Measurements from ENCODE around the gene ARHGAP27. TPM values are rescaled to one million over a fixed set of nuclear protein-coding genes. Genes with fewer than 3 reads are reported as not detected.

Gene ARHGAP27
- total RNA-seq, 1 experiment from 2014 or later: 0.17 TPM

DNA sequence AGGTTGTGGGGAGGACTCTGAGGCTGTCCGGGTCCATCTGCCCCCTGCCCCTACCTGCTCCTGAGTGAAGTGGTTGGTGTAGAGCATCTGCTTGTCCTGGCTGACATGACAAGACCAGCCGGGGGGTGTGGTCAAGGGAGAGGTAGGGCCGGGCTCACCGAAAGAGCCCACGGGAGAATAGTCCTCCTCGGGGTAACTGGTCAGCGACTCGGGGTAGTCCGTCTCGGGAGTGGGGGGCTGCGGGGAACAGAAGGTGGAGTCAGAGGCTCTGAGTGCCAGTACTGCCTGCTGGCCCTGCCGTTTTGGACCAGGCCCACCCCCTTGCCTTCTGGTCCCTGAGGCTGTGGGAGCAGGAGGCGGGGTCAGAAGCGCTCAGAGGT is 27.8 kb downstream of the ARHGAP27 start:
- no peaks in the 10 kb centered on the region for H3K36me3 ChIP-seq (ENCODE audit: insufficient read depth, low read length, poor library complexity, severe bottlenecking)
- intact Hi-C loops (cut with micrococcal nuclease; ENCODE audit: unreplicated experiment): no loop called here
- no peaks in the 10 kb centered on the region for H3K9me3 ChIP-seq (ENCODE audit: low read depth, low read length, poor library complexity, severe bottlenecking)
- H3K4me1 ChIP-seq (ENCODE audit: insufficient read depth, low read length, poor library complexity, severe bottlenecking): peaks cover 3% of the 10 kb centered on the region
- no peaks in the 10 kb centered on the region for H3K27me3 ChIP-seq (replicated peaks; ENCODE audit: insufficient read depth, low read depth, low read length, poor library complexity)
- no peak for DNase-seq (ENCODE audit: low spot score)
- ChIA-PET CTCF (no interaction called here), POLR2A (ENCODE audit: low non-redundant PET) (no interaction called here)
- TF ChIP-seq EZH2 (IDR thresholded peaks at IDR 0.05; ENCODE audit: borderline replicate concordance, low read depth, low read length, poor library complexity, severe bottlenecking): no peak
- TF ChIP-seq, protein P1, sequence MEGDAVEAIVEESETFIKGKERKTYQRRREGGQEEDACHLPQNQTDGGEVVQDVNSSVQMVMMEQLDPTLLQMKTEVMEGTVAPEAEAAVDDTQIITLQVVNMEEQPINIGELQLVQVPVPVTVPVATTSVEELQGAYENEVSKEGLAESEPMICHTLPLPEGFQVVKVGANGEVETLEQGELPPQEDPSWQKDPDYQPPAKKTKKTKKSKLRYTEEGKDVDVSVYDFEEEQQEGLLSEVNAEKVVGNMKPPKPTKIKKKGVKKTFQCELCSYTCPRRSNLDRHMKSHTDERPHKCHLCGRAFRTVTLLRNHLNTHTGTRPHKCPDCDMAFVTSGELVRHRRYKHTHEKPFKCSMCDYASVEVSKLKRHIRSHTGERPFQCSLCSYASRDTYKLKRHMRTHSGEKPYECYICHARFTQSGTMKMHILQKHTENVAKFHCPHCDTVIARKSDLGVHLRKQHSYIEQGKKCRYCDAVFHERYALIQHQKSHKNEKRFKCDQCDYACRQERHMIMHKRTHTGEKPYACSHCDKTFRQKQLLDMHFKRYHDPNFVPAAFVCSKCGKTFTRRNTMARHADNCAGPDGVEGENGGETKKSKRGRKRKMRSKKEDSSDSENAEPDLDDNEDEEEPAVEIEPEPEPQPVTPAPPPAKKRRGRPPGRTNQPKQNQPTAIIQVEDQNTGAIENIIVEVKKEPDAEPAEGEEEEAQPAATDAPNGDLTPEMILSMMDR (conservative IDR thresholded peaks at IDR 0.05; ENCODE audit: low read depth, low read length): no peak
- no peak overlapping the region for H3K27ac ChIP-seq (ENCODE audit: low read depth, low read length, poor library complexity, severe bottlenecking)
- no peak overlapping the region for H3K4me3 ChIP-seq (ENCODE audit: low read depth, low read length, poor library complexity, severe bottlenecking)
- no TSS peak for BruUV-seq (replicated peaks)

DNA sequence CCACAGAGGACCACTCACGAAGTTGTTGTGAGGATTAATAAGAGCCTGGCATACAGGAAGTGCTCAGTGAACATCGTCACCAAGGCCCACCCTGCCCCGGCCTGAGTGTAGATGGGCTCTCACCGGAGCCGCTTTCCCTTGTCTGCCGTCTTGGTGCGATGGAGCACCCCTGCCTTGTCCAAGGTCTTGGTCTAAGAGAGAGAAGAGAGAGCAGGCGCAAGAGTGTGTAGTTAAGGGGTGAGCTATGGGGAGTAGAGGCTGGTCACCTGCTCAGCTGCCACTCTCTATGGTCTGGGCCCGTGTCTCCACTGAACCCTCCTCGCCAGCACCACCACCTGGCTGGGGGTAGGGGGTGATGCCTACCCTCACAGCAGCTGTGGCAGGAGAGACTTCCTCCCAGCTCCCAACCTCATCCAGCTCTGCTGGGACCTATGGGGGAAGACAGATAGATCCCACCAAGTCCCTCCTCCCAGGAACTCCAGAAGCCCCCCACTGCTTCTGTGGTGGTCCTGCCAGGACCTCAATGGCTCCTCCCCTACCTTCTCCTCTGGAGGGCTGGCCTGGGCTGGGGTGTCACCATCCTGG is 28.7 kb downstream of the ARHGAP27 start:
- POLR2A ChIA-PET (ENCODE audit: low non-redundant PET): no interaction called here
- no TSS peak for BruUV-seq (replicated peaks)
- intact Hi-C loops (cut with micrococcal nuclease; ENCODE audit: unreplicated experiment): no loop called here

DNA sequence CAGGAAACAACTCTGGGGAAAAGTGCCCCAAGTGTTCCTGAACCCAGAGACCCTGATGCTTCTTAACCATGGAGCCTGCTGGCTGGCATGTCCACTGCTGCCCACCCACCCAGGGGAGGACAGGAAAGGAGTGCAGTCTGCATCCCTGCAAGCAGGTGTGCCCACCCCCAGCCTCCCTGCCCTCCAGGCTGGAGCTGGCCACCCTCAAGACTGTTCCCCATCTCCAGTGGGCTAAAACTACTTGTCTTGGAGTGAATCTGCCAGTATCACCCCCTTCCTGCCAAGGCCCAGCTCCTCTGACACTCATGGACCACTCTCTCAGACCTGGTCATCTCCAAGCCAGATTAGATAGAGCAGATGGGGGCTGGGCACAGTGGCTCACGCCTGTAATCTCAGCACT is 29.8 kb downstream of the ARHGAP27 start:
- Histone ChIP-seq H3K36me3 (ENCODE audit: insufficient read depth, low read length, poor library complexity, severe bottlenecking) (no peaks in the 10 kb centered on the region), H3K27me3 (replicated peaks; ENCODE audit: insufficient read depth, low read depth, low read length, poor library complexity) (no peaks in the 10 kb centered on the region), H3K4me3 (ENCODE audit: low read depth, low read length, poor library complexity, severe bottlenecking) (no peak overlapping the region), H3K4me1 (ENCODE audit: insufficient read depth, low read length, poor library complexity, severe bottlenecking) (peaks cover 3% of the 10 kb centered on the region), H3K27ac (ENCODE audit: low read depth, low read length, poor library complexity, severe bottlenecking) (no peak overlapping the region), H3K9me3 (ENCODE audit: low read depth, low read length, poor library complexity, severe bottlenecking) (no peaks in the 10 kb centered on the region)
- no peak for DNase-seq (ENCODE audit: low spot score)
- no TSS peak for BruUV-seq (replicated peaks)
- no peak for TF ChIP-seq EZH2 (IDR thresholded peaks at IDR 0.05; ENCODE audit: borderline replicate concordance, low read depth, low read length, poor library complexity, severe bottlenecking)
- TF ChIP-seq, protein P1 (conservative IDR thresholded peaks at IDR 0.05; ENCODE audit: low read depth, low read length): no peak
- intact Hi-C loops (cut with micrococcal nuclease; ENCODE audit: unreplicated experiment): no loop called here
- ChIA-PET POLR2A (ENCODE audit: low non-redundant PET) (no interaction called here), CTCF (no interaction called here)

More for the DNA sequence above, 28.7 kb downstream of the ARHGAP27 start:
- TF ChIP-seq, protein P1 (conservative IDR thresholded peaks at IDR 0.05; ENCODE audit: low read depth, low read length): no peak
- no peak for TF ChIP-seq EZH2 (IDR thresholded peaks at IDR 0.05; ENCODE audit: borderline replicate concordance, low read depth, low read length, poor library complexity, severe bottlenecking)
- CTCF ChIA-PET: no interaction called here
- H3K4me3 ChIP-seq (ENCODE audit: low read depth, low read length, poor library complexity, severe bottlenecking): no peak overlapping the region
- no peaks in the 10 kb centered on the region for H3K9me3 ChIP-seq (ENCODE audit: low read depth, low read length, poor library complexity, severe bottlenecking)
- no peak overlapping the region for H3K27ac ChIP-seq (ENCODE audit: low read depth, low read length, poor library complexity, severe bottlenecking)
- no peaks in the 10 kb centered on the region for H3K27me3 ChIP-seq (replicated peaks; ENCODE audit: insufficient read depth, low read depth, low read length, poor library complexity)
- H3K4me1 ChIP-seq (ENCODE audit: insufficient read depth, low read length, poor library complexity, severe bottlenecking): peaks cover 3% of the 10 kb centered on the region
- no peaks in the 10 kb centered on the region for H3K36me3 ChIP-seq (ENCODE audit: insufficient read depth, low read length, poor library complexity, severe bottlenecking)
- no peak for DNase-seq (ENCODE audit: low spot score)
